Midbrain (tissue), 1 donor: ENCODE measurements around the gene GREB1.
A peak's percentile ranks its signal among the peaks of the same experiment; 100 is the strongest.

ENCODE experiments used
- DNase-seq: peaks from one replicate; lab custom pipeline; 2025; lab: John Stamatoyannopoulos, UW

Gene GREB1

GRCh38 chr2:11581124-11581796, 47.4 kb downstream of the GREB1 start:
- no peak for DNase-seq

- DNase-seq = no peak
These were observed 48.2 kb downstream of the GREB1 start for GRCh38 chr2:11581797-11582611.

GRCh38 chr2:11582612-11582861, 48.7 kb downstream of the GREB1 start:
- no peak for DNase-seq

- peak; percentile 54 for DNase-seq
These were observed 49.3 kb downstream of the GREB1 start for GRCh38 chr2:11582862-11583752.

- DNase-seq = peak; percentile 83
These were observed 50.1 kb downstream of the GREB1 start for GRCh38 chr2:11583840-11584524.

- DNase-seq = no peak
These were observed 50.7 kb downstream of the GREB1 start for GRCh38 chr2:11584525-11585056.

- no peak for DNase-seq
These were observed 51.2 kb downstream of the GREB1 start for GRCh38 chr2:11585071-11585470.

- no peak for DNase-seq
These were observed 54.6 kb downstream of the GREB1 start for GRCh38 chr2:11588228-11589110.

GRCh38 chr2:11589316-11589940, 55.6 kb downstream of the GREB1 start:
- DNase-seq = no peak

GRCh38 chr2:11590193-11590592, 56.3 kb downstream of the GREB1 start:
- no peak for DNase-seq

- no peak for DNase-seq
These were observed 57.2 kb downstream of the GREB1 start for GRCh38 chr2:11591091-11591490.

GRCh38 chr2:11592671-11593574, 59.1 kb downstream of the GREB1 start:
- DNase-seq = no peak

GRCh38 chr2:11596801-11597200, 63.0 kb downstream of the GREB1 start:
- DNase-seq = no peak

GRCh38 chr2:11597538-11598225, 63.8 kb downstream of the GREB1 start:
- DNase-seq = no peak

GRCh38 chr2:11598228-11598731, 64.4 kb downstream of the GREB1 start:
- no peak for DNase-seq

GRCh38 chr2:11602563-11603204, 68.8 kb downstream of the GREB1 start:
- no peak for DNase-seq

GRCh38 chr2:11610624-11611242, 76.9 kb downstream of the GREB1 start:
- no peak for DNase-seq

- DNase-seq = no peak
These were observed 77.4 kb downstream of the GREB1 start for GRCh38 chr2:11611251-11611650.
